Lower leg skin (tissue), 4 donors: Measurements from ENCODE around the gene CYP27A1. TPM values are rescaled to one million over a fixed set of nuclear protein-coding genes. Genes with fewer than 3 reads are reported as not detected.
A peak's percentile ranks its signal among the peaks of the same experiment; 100 is the strongest.

Experiments
- DNase-seq, 2 donors: peaks; one replicate each; pipeline ENCODE4 v3.0.0-alpha.2; 2019; ENCODE audit warnings: low spot score in 2 of 2
- H3K4me3 ChIP-seq: fragments of 200-600 bp; sonication (generic); 2 replicates; pipeline ENCODE4 v1.5.1; 2017; ENCODE audit warnings: mild to moderate bottlenecking, low read depth; ENCODE audit not compliant: poor library complexity, severe bottlenecking
- POLR2A ChIP-seq, 2 donors: fragments of 450-650 bp; IDR thresholded peaks; one replicate each; pipeline ENCODE4 v1.6.1; 2016 to 2017; ENCODE audit warnings: antibody characterized with exemption in 2 of 2, mild to moderate bottlenecking in 1 of 2, moderate library complexity in 1 of 2
- WGBS, 2 donors: methylation state at CpG; one replicate each; pipeline ENCODE4 v1.1.5; 2018; 5-methylcytosine and 5-hydroxymethylcytosine counted together
- intact Hi-C: fragments of 100-400 bp; cut with DNase I; formaldehyde crosslinking; loops from one replicate; pipeline ENCODE4 v1.15.0; 2023; ENCODE audit warnings: low total_unique reads
- total RNA-seq, 4 donors: library from RNA; depleted of rRNA; stranded (reverse); fragments of >200 nt; gene quantifications; one replicate each; pipeline ENCODE4 v1.1.0, GENCODE V29; 2016
- TF ChIP-seq, protein P1 (sequence below), 3 donors: fragments of 450-650 bp; IDR thresholded peaks; one replicate each; pipeline ENCODE4 v1.5.1; 2016; ENCODE audit warnings: antibody characterized with exemption in 3 of 3, mild to moderate bottlenecking in 3 of 3, moderate library complexity in 2 of 3

Gene CYP27A1
- total RNA-seq, 4 donors from 2014 or later = 12.9 to 35.2 (median 21.8) TPM

GRCh38 chr2:218858671-218859555, 77.0 kb downstream of the CYP27A1 start:
- no peak overlapping the region for H3K4me3 ChIP-seq
- intact Hi-C loops = no loop called here
- peak in 1 of 2 donors; percentile 85 for DNase-seq
- TF ChIP-seq, protein P1, sequence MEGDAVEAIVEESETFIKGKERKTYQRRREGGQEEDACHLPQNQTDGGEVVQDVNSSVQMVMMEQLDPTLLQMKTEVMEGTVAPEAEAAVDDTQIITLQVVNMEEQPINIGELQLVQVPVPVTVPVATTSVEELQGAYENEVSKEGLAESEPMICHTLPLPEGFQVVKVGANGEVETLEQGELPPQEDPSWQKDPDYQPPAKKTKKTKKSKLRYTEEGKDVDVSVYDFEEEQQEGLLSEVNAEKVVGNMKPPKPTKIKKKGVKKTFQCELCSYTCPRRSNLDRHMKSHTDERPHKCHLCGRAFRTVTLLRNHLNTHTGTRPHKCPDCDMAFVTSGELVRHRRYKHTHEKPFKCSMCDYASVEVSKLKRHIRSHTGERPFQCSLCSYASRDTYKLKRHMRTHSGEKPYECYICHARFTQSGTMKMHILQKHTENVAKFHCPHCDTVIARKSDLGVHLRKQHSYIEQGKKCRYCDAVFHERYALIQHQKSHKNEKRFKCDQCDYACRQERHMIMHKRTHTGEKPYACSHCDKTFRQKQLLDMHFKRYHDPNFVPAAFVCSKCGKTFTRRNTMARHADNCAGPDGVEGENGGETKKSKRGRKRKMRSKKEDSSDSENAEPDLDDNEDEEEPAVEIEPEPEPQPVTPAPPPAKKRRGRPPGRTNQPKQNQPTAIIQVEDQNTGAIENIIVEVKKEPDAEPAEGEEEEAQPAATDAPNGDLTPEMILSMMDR (IDR thresholded peaks at IDR 0.05) = no peak
- no peak for TF ChIP-seq POLR2A (IDR thresholded peaks at IDR 0.05)
- WGBS, 2 donors = 13 to 19% methylated on average over 48 to 51 of the region's 51 CpGs

GRCh38 chr2:218859556-218859987, 77.6 kb downstream of the CYP27A1 start, which contains the start of gene WNT6:
TSS of gene WNT6 (plus strand) at chr2:218859805. CDS start at chr2:218860038, 233 bp downstream.
- TF ChIP-seq POLR2A (IDR thresholded peaks at IDR 0.05) = no peak
- TF ChIP-seq, protein P1 (IDR thresholded peaks at IDR 0.05) = no peak
- intact Hi-C loops = no loop called here
- peak within 1 kb of the TSS; percentile 11 for H3K4me3 ChIP-seq
- DNase-seq = peak in 1 of 2 donors; percentile 87
- WGBS, 2 donors = 0 to 1% methylated on average over 6 to 21 of the region's 64 CpGs

- intact Hi-C loops = no loop called here
- H3K4me3 ChIP-seq = peak overlapping the region; percentile 11
- peak in 1 of 2 donors; percentile 83 for DNase-seq
- 1 to 3% methylated on average over 26 to 43 of the region's 47 CpGs for WGBS, 2 donors
- TF ChIP-seq, protein P1 (IDR thresholded peaks at IDR 0.05) = no peak
- TF ChIP-seq POLR2A (IDR thresholded peaks at IDR 0.05) = no peak
Observed at GRCh38 chr2:218859988-218860831, 78.3 kb downstream of the CYP27A1 start.

DNA sequence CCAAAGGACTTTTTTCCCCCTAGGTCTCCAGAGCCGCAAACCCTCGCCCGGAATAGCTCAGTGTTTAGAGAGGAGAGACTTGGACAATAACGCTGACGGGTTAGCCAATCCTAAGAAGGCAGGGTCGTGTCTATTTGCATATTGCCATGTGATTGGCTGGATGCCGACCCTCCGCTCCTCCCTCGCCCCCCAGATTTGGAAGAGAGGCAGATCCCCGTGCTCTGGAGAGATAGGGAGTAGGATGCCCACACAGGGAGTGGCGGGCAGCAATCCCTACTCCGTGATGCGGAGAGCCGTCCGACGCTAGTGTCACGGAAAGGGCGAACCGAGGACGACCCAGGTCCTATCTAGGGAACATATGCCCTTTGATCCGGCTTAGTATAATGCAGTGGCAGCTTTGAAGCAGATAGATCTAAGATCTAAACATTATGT, 79.0 kb downstream of the CYP27A1 start:
- DNase-seq = peak in 1 of 2 donors; percentile 88
- WGBS, 2 donors = 5 to 14% methylated on average over 19 to 21 of the region's 21 CpGs
- intact Hi-C loops = no loop called here
- no peak overlapping the region for H3K4me3 ChIP-seq
- TF ChIP-seq, protein P1 (IDR thresholded peaks at IDR 0.05) = no peak
- TF ChIP-seq POLR2A (IDR thresholded peaks at IDR 0.05) = no peak

DNA sequence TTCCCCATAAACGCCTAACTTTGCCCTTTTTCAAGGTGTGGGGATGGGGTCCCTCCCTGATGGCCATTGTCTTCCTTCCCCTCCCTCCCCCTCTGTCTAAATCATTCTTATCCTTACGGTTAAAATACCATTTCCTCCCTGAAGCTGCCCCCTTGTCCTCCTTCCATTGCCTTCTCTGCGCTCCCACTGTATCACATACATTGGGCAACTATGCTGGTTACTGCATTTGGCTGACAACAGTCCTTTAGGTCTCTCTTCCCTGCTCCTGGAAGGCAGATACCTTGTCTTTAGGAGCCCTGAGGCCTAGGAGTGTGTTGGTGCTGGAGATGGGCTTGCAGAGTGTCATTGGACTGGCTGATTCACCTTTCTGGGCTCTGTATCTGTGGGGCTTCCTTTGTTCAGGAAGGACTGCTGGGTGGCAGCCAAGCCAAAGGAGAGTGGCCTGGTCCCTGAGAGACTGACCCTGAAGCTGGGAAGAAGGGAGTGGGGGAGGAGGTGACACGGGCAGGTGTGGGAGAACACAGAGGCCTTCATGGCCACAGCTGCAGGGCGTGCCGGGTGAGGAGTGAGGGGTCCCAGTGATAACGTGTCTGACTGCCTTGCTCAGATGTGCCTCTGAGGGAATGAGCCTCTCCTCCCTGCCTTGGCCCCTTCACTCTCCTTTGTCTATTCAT, 79.8 kb downstream of the CYP27A1 start:
- no peak for TF ChIP-seq POLR2A (IDR thresholded peaks at IDR 0.05)
- TF ChIP-seq, protein P1 (IDR thresholded peaks at IDR 0.05) = no peak
- WGBS, 2 donors = 83 to 84% methylated on average over 7 of the region's 7 CpGs
- peak in 1 of 2 donors; percentile 78 for DNase-seq
- intact Hi-C loops = no loop called here
- H3K4me3 ChIP-seq = no peak overlapping the region
